Mammary epithelial cell (primary cell): ENCODE results near the gene DNASE1L1.

ENCODE experiments used
- EZH2 ChIP-seq: IDR thresholded peaks from 2 replicates; pipeline ENCODE4 v1.6.1; 2012; ENCODE audit warnings: low read length, inconsistent platforms, borderline replicate concordance
- TF ChIP-seq, protein P1 (sequence below), 2 donors: IDR thresholded peaks in 1 of 2; conservative IDR thresholded peaks in 1 of 2; 2 replicates each; pipeline ENCODE4 v1.5.1; 2011 to 2012; ENCODE audit warnings: inconsistent platforms in 2 of 2, low read length in 2 of 2, mild to moderate bottlenecking in 2 of 2, control low read depth in 1 of 2, low read depth in 1 of 2; ENCODE audit not compliant: insufficient read depth in 1 of 2; ENCODE audit errors: extremely low read depth in 1 of 2

DNA sequence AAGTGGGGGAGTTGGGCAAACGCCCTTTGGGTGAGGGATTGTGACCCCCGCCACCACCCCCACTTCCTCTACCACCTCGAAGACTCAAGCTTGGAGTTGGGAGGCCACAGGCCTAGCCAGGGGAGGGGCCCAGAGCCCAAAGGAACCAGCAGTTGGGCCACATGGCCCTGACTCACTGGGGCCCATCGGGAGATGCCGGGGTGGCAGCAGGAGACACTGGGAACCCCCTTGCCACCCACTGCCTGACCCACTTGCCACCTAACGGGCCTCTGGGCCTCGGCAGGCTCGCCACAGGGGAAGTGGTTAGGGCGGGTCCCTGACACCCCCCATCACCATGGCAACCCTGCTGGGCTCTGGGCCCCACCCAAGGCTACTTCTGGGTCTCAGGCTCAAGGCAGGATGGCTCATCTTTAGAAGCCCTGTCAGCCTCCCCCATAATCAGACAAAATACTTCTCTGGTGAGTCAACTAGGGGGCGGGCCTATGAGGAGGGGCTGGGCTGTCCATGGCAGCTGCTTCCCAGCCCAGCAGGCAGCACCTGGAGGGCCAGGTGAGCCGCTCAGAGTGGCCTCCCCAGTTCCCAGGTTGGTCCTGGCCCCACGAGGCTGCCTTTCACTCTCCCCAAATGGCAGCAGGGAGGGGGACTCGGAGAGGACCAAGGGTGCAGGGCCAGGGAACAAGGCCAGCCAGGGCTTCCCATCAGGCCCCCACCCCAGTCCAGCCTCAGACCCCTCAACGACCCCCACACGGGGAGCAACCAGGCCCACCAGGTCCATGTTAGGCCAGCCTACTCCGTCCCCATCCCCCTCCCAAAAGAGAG lies 40.2 kb downstream of the DNASE1L1 start:
- TF ChIP-seq, protein P1, sequence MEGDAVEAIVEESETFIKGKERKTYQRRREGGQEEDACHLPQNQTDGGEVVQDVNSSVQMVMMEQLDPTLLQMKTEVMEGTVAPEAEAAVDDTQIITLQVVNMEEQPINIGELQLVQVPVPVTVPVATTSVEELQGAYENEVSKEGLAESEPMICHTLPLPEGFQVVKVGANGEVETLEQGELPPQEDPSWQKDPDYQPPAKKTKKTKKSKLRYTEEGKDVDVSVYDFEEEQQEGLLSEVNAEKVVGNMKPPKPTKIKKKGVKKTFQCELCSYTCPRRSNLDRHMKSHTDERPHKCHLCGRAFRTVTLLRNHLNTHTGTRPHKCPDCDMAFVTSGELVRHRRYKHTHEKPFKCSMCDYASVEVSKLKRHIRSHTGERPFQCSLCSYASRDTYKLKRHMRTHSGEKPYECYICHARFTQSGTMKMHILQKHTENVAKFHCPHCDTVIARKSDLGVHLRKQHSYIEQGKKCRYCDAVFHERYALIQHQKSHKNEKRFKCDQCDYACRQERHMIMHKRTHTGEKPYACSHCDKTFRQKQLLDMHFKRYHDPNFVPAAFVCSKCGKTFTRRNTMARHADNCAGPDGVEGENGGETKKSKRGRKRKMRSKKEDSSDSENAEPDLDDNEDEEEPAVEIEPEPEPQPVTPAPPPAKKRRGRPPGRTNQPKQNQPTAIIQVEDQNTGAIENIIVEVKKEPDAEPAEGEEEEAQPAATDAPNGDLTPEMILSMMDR (conservative IDR thresholded peaks at IDR 0.05 in 1 of 2, IDR thresholded peaks at IDR 0.05 in 1 of 2; ENCODE audit: extremely low read depth in 1 of 2, insufficient read depth in 1 of 2, low read depth in 1 of 2, low read length in 2 of 2): no peak
- TF ChIP-seq EZH2: no peak
